Measurements from ENCODE around the gene COX20. TPM values are rescaled to one million over a fixed set of nuclear protein-coding genes. Genes with fewer than 3 reads are reported as not detected.

Gene COX20
- total and polyA plus RNA-seq, 10 of the 15 experiments (the other 5 are each of a cell fraction or from before 2014, with no cell fraction given) = 22.8 to 112 (median 52.7) TPM

DNA sequence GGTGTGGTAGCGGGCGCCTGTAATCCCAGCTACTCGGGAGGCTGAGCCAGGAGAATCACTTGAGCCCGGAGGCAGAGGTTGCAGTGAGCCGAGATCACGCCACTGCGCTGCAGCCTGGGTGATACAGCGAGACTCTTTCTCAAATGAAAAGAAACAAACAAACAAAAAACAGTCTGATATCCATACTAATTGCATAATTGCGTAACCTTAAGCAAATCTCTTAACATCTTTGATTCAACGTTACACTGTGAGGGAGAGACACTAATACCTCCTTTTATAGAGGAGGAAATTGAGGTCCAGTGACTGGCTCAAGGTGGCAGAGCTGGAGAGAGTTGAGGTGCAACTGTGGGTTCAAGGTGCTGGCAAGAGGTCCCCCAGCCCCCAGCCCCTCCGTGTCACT lies 12.6 kb upstream of the COX20 start (continued):
- TF ChIP-seq, protein P1, sequence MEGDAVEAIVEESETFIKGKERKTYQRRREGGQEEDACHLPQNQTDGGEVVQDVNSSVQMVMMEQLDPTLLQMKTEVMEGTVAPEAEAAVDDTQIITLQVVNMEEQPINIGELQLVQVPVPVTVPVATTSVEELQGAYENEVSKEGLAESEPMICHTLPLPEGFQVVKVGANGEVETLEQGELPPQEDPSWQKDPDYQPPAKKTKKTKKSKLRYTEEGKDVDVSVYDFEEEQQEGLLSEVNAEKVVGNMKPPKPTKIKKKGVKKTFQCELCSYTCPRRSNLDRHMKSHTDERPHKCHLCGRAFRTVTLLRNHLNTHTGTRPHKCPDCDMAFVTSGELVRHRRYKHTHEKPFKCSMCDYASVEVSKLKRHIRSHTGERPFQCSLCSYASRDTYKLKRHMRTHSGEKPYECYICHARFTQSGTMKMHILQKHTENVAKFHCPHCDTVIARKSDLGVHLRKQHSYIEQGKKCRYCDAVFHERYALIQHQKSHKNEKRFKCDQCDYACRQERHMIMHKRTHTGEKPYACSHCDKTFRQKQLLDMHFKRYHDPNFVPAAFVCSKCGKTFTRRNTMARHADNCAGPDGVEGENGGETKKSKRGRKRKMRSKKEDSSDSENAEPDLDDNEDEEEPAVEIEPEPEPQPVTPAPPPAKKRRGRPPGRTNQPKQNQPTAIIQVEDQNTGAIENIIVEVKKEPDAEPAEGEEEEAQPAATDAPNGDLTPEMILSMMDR (IDR thresholded peaks at IDR 0.05 in 2 of 3, conservative IDR thresholded peaks at IDR 0.05 in 1 of 3; ENCODE audit: control insufficient read depth in 2 of 3, extremely low read depth in 1 of 3, insufficient read depth in 1 of 3, low read depth in 3 of 3, low read length in 3 of 3) = no peak
- no peak for TF ChIP-seq HDAC6 (IDR thresholded peaks at IDR 0.05; ENCODE audit: unreplicated experiment)
- no peak for TF ChIP-seq ZNF24 (IDR thresholded peaks at IDR 0.05)
- TF ChIP-seq KLF5 (IDR thresholded peaks at IDR 0.05; ENCODE audit: partially characterized antibody) = no peak
- TF ChIP-seq, protein P2, sequence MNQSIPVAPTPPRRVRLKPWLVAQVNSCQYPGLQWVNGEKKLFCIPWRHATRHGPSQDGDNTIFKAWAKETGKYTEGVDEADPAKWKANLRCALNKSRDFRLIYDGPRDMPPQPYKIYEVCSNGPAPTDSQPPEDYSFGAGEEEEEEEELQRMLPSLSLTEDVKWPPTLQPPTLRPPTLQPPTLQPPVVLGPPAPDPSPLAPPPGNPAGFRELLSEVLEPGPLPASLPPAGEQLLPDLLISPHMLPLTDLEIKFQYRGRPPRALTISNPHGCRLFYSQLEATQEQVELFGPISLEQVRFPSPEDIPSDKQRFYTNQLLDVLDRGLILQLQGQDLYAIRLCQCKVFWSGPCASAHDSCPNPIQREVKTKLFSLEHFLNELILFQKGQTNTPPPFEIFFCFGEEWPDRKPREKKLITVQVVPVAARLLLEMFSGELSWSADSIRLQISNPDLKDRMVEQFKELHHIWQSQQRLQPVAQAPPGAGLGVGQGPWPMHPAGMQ (IDR thresholded peaks at IDR 0.05; ENCODE audit: borderline replicate concordance) = no peak

DNA sequence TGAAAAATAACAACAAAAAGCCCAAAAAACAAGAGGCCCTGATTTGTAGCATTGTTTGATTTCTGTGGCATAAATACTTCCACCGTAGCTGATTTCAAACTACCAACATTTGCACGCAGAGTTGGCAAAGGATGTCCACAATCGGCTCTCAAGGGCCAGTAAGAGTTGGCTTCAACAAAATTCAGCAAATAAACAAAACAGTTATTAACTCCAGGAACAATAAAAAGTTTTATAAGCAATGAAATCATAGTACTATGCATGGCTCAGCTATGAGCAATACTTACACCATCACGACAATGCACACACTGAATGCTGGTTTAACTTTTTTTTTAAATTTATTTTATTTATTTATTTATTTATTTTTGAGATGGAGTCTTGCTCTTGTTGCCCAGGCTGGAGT lies 8.7 kb upstream of the COX20 start:
- BruUV-seq (replicated peaks) = no TSS peak
- no peak for DNase-seq (ENCODE audit: low read depth, low spot score)
- Histone ChIP-seq H3K9ac (ENCODE audit: control insufficient read depth, insufficient read depth, low read length) (no peak overlapping the region), H3K9me3 (replicated peaks; ENCODE audit: control insufficient read depth, insufficient read depth, low read length) (no peaks in the 10 kb centered on the region), H3K27ac (ENCODE audit: control insufficient read depth, insufficient read depth) (no peak overlapping the region), H3K36me3 (ENCODE audit: control insufficient read depth in 2 of 2, insufficient read depth in 2 of 2, low read length in 1 of 2) (no peaks in the 10 kb centered on the region), H3K4me3 (no peak overlapping the region), H3K4me1 (ENCODE audit: control insufficient read depth, insufficient read depth, low read length) (0 out of 2 replicates have a peak, but pooled peaks cover 2% of the 10 kb centered on the region), H4K20me1 (ENCODE audit: control insufficient read depth, insufficient read depth) (no peaks in the 10 kb centered on the region), H3K79me2 (ENCODE audit: control insufficient read depth, insufficient read depth, low read length) (no peaks in the 10 kb centered on the region), H3K27me3 (replicated peaks in 1 of 2; ENCODE audit: control insufficient read depth in 2 of 2, insufficient read depth in 2 of 2, low read length in 1 of 2) (no peaks in the 10 kb centered on the region), H2AFZ (ENCODE audit: control insufficient read depth, low read depth, low read length) (no peak overlapping the region), H3K4me2 (ENCODE audit: control insufficient read depth, insufficient read depth) (no peak overlapping the region)
- no peak for ATAC-seq
- in situ Hi-C loops (cut with MboI) = no loop called here
- SMC1A ChIA-PET (ENCODE audit: uncharacterized antibody, unreplicated experiment) = no interaction called here
- TF ChIP-seq, protein P3, sequence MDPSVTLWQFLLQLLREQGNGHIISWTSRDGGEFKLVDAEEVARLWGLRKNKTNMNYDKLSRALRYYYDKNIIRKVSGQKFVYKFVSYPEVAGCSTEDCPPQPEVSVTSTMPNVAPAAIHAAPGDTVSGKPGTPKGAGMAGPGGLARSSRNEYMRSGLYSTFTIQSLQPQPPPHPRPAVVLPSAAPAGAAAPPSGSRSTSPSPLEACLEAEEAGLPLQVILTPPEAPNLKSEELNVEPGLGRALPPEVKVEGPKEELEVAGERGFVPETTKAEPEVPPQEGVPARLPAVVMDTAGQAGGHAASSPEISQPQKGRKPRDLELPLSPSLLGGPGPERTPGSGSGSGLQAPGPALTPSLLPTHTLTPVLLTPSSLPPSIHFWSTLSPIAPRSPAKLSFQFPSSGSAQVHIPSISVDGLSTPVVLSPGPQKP (IDR thresholded peaks at IDR 0.05; ENCODE audit: low read depth, low read length) = no peak
- TF ChIP-seq MYB (IDR thresholded peaks at IDR 0.05; ENCODE audit: borderline replicate concordance, low read depth, low read length) (no peak), EZH2 (IDR thresholded peaks at IDR 0.05; ENCODE audit: borderline replicate concordance, control insufficient read depth, low read depth, low read length) (no peak), RCOR1 (conservative IDR thresholded peaks at IDR 0.05; ENCODE audit: low read depth, low read length) (no peak), STAT1 (conservative IDR thresholded peaks at IDR 0.05) (no peak), ASH2L (IDR thresholded peaks at IDR 0.05; ENCODE audit: borderline replicate concordance, low read depth) (no peak), TCF3 (IDR thresholded peaks at IDR 0.05; ENCODE audit: borderline replicate concordance, insufficient read depth, low read depth, low read length) (no peak), RAD51 (IDR thresholded peaks at IDR 0.05) (no peak), ZZZ3 (IDR thresholded peaks at IDR 0.05; ENCODE audit: control insufficient read depth, insufficient read length, low read depth) (no peak)
- TF ChIP-seq, protein P4, sequence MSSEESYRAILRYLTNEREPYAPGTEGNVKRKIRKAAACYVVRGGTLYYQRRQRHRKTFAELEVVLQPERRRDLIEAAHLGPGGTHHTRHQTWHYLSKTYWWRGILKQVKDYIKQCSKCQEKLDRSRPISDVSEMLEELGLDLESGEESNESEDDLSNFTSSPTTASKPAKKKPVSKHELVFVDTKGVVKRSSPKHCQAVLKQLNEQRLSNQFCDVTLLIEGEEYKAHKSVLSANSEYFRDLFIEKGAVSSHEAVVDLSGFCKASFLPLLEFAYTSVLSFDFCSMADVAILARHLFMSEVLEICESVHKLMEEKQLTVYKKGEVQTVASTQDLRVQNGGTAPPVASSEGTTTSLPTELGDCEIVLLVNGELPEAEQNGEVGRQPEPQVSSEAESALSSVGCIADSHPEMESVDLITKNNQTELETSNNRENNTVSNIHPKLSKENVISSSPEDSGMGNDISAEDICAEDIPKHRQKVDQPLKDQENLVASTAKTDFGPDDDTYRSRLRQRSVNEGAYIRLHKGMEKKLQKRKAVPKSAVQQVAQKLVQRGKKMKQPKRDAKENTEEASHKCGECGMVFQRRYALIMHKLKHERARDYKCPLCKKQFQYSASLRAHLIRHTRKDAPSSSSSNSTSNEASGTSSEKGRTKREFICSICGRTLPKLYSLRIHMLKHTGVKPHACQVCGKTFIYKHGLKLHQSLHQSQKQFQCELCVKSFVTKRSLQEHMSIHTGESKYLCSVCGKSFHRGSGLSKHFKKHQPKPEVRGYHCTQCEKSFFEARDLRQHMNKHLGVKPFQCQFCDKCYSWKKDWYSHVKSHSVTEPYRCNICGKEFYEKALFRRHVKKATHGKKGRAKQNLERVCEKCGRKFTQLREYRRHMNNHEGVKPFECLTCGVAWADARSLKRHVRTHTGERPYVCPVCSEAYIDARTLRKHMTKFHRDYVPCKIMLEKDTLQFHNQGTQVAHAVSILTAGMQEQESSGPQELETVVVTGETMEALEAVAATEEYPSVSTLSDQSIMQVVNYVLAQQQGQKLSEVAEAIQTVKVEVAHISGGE (CRISPR knock-in tag; IDR thresholded peaks at IDR 0.05) = no peak
- 83% methylated on average over 4 of the region's 4 CpGs for WGBS (ENCODE audit: insufficient coverage, insufficient replicate concordance, low lambda C conversion rate, missing lambda C conversion rate)
- RAD21 ChIA-PET (ENCODE audit: unreplicated experiment) = no interaction called here
- intact Hi-C loops (cut with micrococcal nuclease; ENCODE audit: unreplicated experiment) = no loop called here
- CTCF ChIA-PET = interaction anchor here (0.7 to 1.2 kb wide), 2 partner anchors 8 to 30 kb away, joined by 3 read pairs; no protein-coding TSS in a partner anchor
- no peak for FAIRE-seq
- POLR2A ChIA-PET = no interaction called here
